HCT116 (cell line): ENCODE results near the gene SH3RF2. TPM values are rescaled to one million over a fixed set of nuclear protein-coding genes. Genes with fewer than 3 reads are reported as not detected.

Experiments
- ATAC-seq: fragments of 200-7000 bp; cut with Tn5 transposase; 2 replicates; pipeline ENCODE4 v1.9.1; 2020; ENCODE audit warnings: mild to moderate bottlenecking, moderate library complexity
- BruUV-seq: library from RNA; stranded (reverse); fragments of 400-500 nt; replicated peaks from 2 replicates; lab custom pipeline; 2021; lab: Mats Ljungman, UMichigan
- CTCF ChIA-PET: fragments of 300-600 bp; sonication (Branson Sonifier 250); formaldehyde crosslinking; loops from one replicate; lab custom pipeline; 2021; ENCODE audit warnings: antibody characterized with exemption; lab: Charles Lee
- POLR2A ChIA-PET: fragments of 300-600, 350-600 bp; sonication (Branson Sonifier 250); formaldehyde crosslinking; loops from one replicate; lab custom pipeline; 2021; ENCODE audit warnings: antibody characterized with exemption; lab: Charles Lee
- RAD21 ChIA-PET, 2 experiments: fragments of 300-600 bp; sonication (Branson Sonifier 250); formaldehyde crosslinking; loops; one replicate each; lab custom pipeline; 2023; ENCODE audit warnings: low total read pairs in 2 of 2; ENCODE audit not compliant: uncharacterized antibody in 2 of 2, unreplicated experiment in 2 of 2, low non-redundant PET in 1 of 2; lab: Charles Lee
- DNase-seq: peaks from one replicate; pipeline ENCODE4 v3.0.0-alpha.2; 2010; ENCODE audit warnings: low read depth, low spot score
- H2AFZ ChIP-seq: fragments of 200-600 bp; shearing (Covaris generic), sonication (generic); 2 replicates; pipeline ENCODE4 v1.6.1; 2017; ENCODE audit warnings: low read depth, mixed run types, mixed read lengths, antibody characterized with exemption, low read length; ENCODE audit not compliant: poor library complexity, severe bottlenecking
- H3K27ac ChIP-seq: 2 replicates; pipeline ENCODE4 v1.5.1; 2012; ENCODE audit warnings: low read depth, low read length
- H3K27me3 ChIP-seq: fragments of 200-600 bp; sonication (generic); 2 replicates; pipeline ENCODE4 v1.6.1; 2016; ENCODE audit warnings: mixed run types, low read length, mixed read lengths; ENCODE audit not compliant: insufficient read depth
- H3K36me3 ChIP-seq, 2 experiments: fragments of 200-500 bp in 1 of 2; fragments of 200-600 bp in 1 of 2; sonication (Bioruptor generic) in 1 of 2; sonication (generic) in 1 of 2; 2 replicates each; pipeline versions ENCODE4 v1.5.1 to v1.6.1; 2014 to 2016; ENCODE audit warnings: low read length in 2 of 2, inconsistent platforms in 1 of 2, mixed read lengths in 1 of 2, mixed run types in 1 of 2; ENCODE audit not compliant: insufficient read depth in 2 of 2, control insufficient read depth in 1 of 2
- H3K4me1 ChIP-seq, 2 experiments: fragments of 200-600 bp in 1 of 2; sonication (generic) in 1 of 2; 2 replicates each; pipeline versions ENCODE4 v1.5.1 to v1.6.1; 2012 to 2017; ENCODE audit warnings: low read length in 2 of 2, inconsistent platforms in 1 of 2, mild to moderate bottlenecking in 1 of 2, mixed read lengths in 1 of 2, mixed run types in 1 of 2, moderate library complexity in 1 of 2; ENCODE audit not compliant: insufficient read depth in 2 of 2, control insufficient read depth in 1 of 2
- H3K4me2 ChIP-seq: fragments of 200-600 bp; sonication (generic); 2 replicates; pipeline ENCODE4 v1.6.1; 2017; ENCODE audit warnings: mixed run types, low read length, mixed read lengths
- H3K4me3 ChIP-seq, 2 experiments: fragments of 200-600 bp in 1 of 2; sonication (generic) in 1 of 2; replicated peaks in 1 of 2; 2 replicates each; pipeline ENCODE4 v1.5.1; 2011 to 2016; ENCODE audit warnings: low read length in 2 of 2, control low read depth in 1 of 2, low read depth in 1 of 2, mild to moderate bottlenecking in 1 of 2, mixed read lengths in 1 of 2, mixed run types in 1 of 2
- H3K79me2 ChIP-seq: fragments of 200-600 bp; sonication (generic); 2 replicates; pipeline ENCODE4 v1.6.1; 2017; ENCODE audit warnings: mild to moderate bottlenecking, mixed run types, low read length, moderate library complexity, mixed read lengths; ENCODE audit not compliant: insufficient read depth
- H3K9ac ChIP-seq: fragments of 200-600 bp; sonication (generic); 2 replicates; pipeline ENCODE4 v1.6.1; 2016; ENCODE audit warnings: low read length, mixed read lengths
- H3K9me2 ChIP-seq: fragments of 200-600 bp; sonication (generic), shearing (Covaris generic); 2 replicates; pipeline ENCODE4 v1.6.1; 2017; ENCODE audit warnings: mixed run types, mild to moderate bottlenecking, moderate library complexity; ENCODE audit not compliant: insufficient read depth
- H3K9me3 ChIP-seq, 2 experiments: fragments of 200-500 bp in 1 of 2; fragments of 200-600 bp in 1 of 2; sonication (Bioruptor generic) in 1 of 2; sonication (generic) in 1 of 2; 2 replicates each; pipeline ENCODE4 v1.6.1; 2014 to 2017; ENCODE audit warnings: low read length in 2 of 2, mixed read lengths in 2 of 2, inconsistent platforms in 1 of 2, low read depth in 1 of 2, mild to moderate bottlenecking in 1 of 2, mixed run types in 1 of 2, moderate library complexity in 1 of 2; ENCODE audit not compliant: control insufficient read depth in 1 of 2, insufficient read depth in 1 of 2
- H4K20me1 ChIP-seq: fragments of 200-600 bp; sonication (generic), shearing (Covaris generic); 2 replicates; pipeline ENCODE4 v1.6.1; 2017; ENCODE audit warnings: mixed run types, mild to moderate bottlenecking, moderate library complexity; ENCODE audit not compliant: insufficient read depth
- EGR1 ChIP-seq: IDR thresholded peaks from 2 replicates; pipeline ENCODE4 v1.6.1; 2012; ENCODE audit warnings: low read depth
- ELF1 ChIP-seq: IDR thresholded peaks from 2 replicates; pipeline ENCODE4 v1.6.1; 2012; ENCODE audit warnings: low read depth, borderline replicate concordance
- EZH2 ChIP-seq: fragments of 200-600 bp; sonication (generic); IDR thresholded peaks from 2 replicates; pipeline ENCODE4 v1.6.1; 2017; ENCODE audit warnings: antibody characterized with exemption, mixed run types
- JUND ChIP-seq: IDR thresholded peaks from 2 replicates; pipeline ENCODE4 v1.6.1; 2012
- RAD21 ChIP-seq: IDR thresholded peaks from 2 replicates; pipeline ENCODE4 v1.6.1; 2012; ENCODE audit warnings: low read depth, mild to moderate bottlenecking
- SIN3A ChIP-seq: IDR thresholded peaks from 2 replicates; pipeline ENCODE4 v1.6.1; 2012; ENCODE audit warnings: low read depth
- SP1 ChIP-seq: IDR thresholded peaks from 2 replicates; pipeline ENCODE4 v1.6.1; 2012; ENCODE audit warnings: low read depth
- YY1 ChIP-seq: IDR thresholded peaks from 2 replicates; pipeline ENCODE4 v1.6.1; 2011; ENCODE audit warnings: low read length, low read depth, moderate library complexity, mild to moderate bottlenecking; ENCODE audit not compliant: insufficient replicate concordance; ENCODE audit errors: extremely low read depth
- ZFX ChIP-seq: fragments of 450-650 bp; IDR thresholded peaks from 2 replicates; pipeline ENCODE4 v1.6.1; 2017
- ZNF274 ChIP-seq: fragments of 200-500 bp; sonication (Bioruptor generic); IDR thresholded peaks from 2 replicates; pipeline ENCODE4 v1.6.1; 2014; ENCODE audit warnings: mild to moderate bottlenecking, low read depth, low read length, inconsistent platforms
- intact Hi-C: fragments of 100-400 bp; cut with micrococcal nuclease; formaldehyde crosslinking; loops from 2 replicates; pipeline ENCODE4 v1.10.0; 2022
- total RNA-seq: library from RNA; stranded (reverse); gene quantifications from one replicate; pipeline ENCODE4 v1.2.1, GENCODE V29; 2021; ENCODE audit not compliant: unreplicated experiment
- TF ChIP-seq, protein P1 (sequence below): IDR thresholded peaks from 2 replicates; pipeline ENCODE4 v1.6.1; 2012
- TF ChIP-seq, protein P2 (sequence below): IDR thresholded peaks from 2 replicates; pipeline ENCODE4 v1.6.1; 2012
- TF ChIP-seq, protein P3 (sequence below): IDR thresholded peaks from 2 replicates; pipeline ENCODE4 v1.6.1; 2012; ENCODE audit warnings: low read depth

The SH3RF2 gene
- total RNA-seq, 1 experiment from 2014 or later: 14.3 TPM

DNA sequence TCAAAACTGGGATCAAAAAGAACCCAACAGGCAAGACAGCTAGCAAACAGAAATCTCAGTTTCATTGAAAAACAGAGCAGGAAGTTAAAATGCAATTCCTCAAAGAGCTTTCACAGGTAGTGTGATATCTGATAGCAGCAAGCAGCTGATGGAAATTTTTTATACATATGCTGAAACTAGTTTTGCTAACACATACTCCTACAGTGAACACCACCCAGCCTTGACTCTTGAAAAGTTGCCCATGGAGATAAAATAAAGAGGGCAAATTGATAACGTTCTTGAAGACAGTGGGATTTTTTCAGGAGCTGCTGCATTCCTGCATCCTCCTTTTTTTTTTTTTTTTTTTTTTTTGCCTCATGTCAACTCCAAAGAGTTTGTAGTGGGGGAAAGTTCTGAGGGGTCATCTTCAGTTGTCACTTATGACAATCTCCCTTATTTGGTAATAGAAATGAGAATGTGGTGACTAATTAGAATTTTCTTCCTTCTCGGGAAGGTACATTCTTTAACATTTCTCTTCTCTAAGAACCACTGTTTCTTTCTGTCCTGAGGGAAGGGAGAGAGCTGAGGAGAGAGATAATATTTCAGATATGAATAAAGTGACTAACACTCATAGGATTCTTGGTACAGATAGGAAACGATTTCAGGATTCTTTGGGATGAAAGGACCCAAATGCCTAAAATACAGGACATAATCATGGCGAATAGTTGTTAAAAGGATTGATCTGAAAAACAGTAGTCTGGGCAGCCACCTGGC, 24.6 kb downstream of the SH3RF2 start (continued):
- TF ChIP-seq ZNF274 (no peak), JUND (no peak), RAD21 (no peak), ZFX (no peak), ELF1 (no peak), SP1 (no peak)
- TF ChIP-seq, protein P1, sequence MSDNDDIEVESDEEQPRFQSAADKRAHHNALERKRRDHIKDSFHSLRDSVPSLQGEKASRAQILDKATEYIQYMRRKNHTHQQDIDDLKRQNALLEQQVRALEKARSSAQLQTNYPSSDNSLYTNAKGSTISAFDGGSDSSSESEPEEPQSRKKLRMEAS: no peak
- TF ChIP-seq, protein P2, sequence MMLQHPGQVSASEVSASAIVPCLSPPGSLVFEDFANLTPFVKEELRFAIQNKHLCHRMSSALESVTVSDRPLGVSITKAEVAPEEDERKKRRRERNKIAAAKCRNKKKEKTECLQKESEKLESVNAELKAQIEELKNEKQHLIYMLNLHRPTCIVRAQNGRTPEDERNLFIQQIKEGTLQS: no peak
- TF ChIP-seq, protein P3, sequence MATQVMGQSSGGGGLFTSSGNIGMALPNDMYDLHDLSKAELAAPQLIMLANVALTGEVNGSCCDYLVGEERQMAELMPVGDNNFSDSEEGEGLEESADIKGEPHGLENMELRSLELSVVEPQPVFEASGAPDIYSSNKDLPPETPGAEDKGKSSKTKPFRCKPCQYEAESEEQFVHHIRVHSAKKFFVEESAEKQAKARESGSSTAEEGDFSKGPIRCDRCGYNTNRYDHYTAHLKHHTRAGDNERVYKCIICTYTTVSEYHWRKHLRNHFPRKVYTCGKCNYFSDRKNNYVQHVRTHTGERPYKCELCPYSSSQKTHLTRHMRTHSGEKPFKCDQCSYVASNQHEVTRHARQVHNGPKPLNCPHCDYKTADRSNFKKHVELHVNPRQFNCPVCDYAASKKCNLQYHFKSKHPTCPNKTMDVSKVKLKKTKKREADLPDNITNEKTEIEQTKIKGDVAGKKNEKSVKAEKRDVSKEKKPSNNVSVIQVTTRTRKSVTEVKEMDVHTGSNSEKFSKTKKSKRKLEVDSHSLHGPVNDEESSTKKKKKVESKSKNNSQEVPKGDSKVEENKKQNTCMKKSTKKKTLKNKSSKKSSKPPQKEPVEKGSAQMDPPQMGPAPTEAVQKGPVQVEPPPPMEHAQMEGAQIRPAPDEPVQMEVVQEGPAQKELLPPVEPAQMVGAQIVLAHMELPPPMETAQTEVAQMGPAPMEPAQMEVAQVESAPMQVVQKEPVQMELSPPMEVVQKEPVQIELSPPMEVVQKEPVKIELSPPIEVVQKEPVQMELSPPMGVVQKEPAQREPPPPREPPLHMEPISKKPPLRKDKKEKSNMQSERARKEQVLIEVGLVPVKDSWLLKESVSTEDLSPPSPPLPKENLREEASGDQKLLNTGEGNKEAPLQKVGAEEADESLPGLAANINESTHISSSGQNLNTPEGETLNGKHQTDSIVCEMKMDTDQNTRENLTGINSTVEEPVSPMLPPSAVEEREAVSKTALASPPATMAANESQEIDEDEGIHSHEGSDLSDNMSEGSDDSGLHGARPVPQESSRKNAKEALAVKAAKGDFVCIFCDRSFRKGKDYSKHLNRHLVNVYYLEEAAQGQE: no peak

DNA sequence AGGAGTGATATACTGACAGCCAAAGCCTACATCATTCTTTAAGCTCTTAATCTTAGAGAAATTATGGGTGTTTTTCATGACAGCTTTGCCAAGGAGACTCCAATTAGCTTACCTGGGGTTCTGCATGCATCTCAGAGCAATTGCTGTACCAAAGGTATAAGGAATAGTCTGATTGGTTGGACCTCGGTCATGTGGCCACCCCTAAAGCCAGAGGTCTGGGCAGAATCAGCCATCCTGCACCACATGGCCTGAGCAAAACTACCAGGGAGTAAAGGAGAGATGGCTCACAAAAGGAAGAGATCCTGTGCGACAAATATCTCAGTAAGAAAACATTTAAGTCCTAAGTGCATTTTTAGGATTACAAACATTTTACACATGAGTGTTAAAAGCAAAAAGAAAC, 25.6 kb downstream of the SH3RF2 start:
- RAD21 ChIA-PET: no interaction called here
- Histone ChIP-seq H4K20me1 (no peaks in the 10 kb centered on the region), H3K4me2 (no peak overlapping the region), H2AFZ (no peak overlapping the region), H3K27ac (no peak overlapping the region), H3K9ac (no peak overlapping the region), H3K9me3 (no peaks in the 10 kb centered on the region), H3K9me2 (no peaks in the 10 kb centered on the region), H3K79me2 (peaks cover 17% of the 10 kb centered on the region), H3K4me1 (peaks cover 6 to 23% of the 10 kb centered on the region in 2 experiments; a peak in 3 of 4 replicates), H3K36me3 (no peaks in the 10 kb centered on the region), H3K27me3 (no peaks in the 10 kb centered on the region), H3K4me3 (no peak overlapping the region)
- TF ChIP-seq, protein P3: no peak
- TF ChIP-seq EGR1: no peak
- TF ChIP-seq SIN3A: no peak
- no peak for TF ChIP-seq YY1
- no peak for TF ChIP-seq RAD21
- TF ChIP-seq, protein P2: no peak
- no peak for TF ChIP-seq EZH2
- peak; percentile 50; the same call in 1 of the 2 replicates for ATAC-seq
- DNase-seq: no peak
- intact Hi-C loops: no loop called here
- POLR2A ChIA-PET: no interaction called here
- CTCF ChIA-PET: no interaction called here
- no TSS peak for BruUV-seq
